Activated naive CD4-positive, alpha-beta T cell treated with Interleukin-2 at 50 U/mL for 16 hours (primary cell): ENCODE data around the gene FOS.

Experiments used
- DNase-seq: peaks from one replicate; pipeline ENCODE4 v3.0.0-alpha.2; 2020

The FOS gene

DNA sequence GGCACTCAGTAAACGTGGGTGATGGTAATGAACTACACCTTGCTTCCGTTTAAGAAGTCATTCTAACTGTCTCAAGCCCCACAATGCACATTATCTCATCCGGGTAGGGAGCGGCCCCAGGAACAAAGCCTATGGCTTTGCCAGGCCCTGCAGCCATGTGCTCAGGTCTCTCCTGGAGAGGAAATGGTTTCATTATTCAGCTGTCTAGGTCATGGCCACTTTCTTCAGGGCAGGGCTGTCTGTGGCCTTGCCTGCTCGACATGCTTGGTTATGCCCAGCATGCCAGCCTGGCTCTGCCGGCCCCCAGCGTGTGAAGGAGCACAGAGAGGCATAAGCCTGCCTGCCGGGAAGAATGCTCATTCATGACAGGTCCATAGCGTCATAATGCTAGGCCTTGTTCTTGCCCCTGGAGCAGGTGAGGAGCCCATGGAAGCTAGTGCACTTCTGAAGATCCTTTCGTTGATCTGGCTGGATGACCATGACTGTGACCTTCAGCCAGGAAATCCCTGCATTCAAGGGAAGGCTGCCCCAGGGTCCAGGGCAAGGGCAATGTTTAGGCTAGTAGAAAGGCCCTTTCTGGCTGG lies 26.3 kb upstream of the FOS start:
- no peak for DNase-seq

DNA sequence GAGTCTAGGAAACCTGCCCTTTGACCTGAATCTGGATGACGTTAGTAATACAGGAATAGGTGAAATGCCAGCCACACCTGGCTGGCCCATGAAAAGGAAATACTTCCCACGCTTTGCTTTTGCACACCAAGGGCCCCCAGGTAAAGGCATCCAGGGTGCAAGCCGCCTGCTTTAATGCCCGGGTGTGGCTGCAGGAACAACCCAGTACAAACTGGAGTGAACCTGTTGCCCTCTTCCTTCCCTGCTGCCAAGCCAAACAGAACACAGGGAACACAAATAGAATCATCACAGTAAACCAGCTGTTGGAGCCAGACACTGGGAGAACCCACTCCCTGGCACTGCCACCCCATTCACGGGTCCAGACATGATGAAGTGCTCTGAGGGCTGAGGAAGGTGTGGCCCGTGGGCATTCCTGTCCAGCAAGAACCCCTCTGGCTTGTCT lies 24.2 kb upstream of the FOS start:
- no peak for DNase-seq

DNA sequence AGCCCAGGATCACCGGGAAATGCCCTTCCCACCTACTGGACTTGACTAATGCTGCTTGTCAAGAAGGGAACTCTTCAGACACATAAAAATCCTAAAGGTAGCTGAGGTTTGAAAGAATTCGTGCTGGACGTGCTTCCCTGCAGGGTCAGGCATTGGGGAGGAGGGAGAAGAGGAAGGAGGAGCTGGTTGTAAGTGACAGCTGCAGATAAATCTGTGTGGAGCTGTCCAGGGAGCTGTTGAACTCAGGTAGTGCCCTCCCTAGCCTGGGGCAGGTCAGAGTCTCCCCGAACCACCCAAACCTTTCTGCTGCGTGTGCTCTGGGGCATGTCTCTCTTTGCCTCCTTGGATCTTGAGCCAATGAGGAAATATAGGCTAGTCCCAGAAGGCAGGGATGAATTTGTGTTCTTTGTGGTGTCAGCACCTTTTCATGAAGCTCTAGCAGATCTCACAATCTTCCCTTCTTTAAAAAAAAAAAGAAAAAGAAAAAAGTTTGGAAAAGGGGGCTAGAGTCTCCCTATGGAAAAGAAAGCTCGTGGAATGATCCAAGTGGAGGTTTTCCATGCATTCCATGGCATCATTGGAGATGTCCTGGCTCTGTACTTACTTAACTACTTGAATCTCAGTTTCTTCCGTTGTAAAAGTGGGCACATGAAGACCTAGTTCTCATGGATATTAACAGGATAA lies 23.6 kb upstream of the FOS start:
- no peak for DNase-seq

DNA sequence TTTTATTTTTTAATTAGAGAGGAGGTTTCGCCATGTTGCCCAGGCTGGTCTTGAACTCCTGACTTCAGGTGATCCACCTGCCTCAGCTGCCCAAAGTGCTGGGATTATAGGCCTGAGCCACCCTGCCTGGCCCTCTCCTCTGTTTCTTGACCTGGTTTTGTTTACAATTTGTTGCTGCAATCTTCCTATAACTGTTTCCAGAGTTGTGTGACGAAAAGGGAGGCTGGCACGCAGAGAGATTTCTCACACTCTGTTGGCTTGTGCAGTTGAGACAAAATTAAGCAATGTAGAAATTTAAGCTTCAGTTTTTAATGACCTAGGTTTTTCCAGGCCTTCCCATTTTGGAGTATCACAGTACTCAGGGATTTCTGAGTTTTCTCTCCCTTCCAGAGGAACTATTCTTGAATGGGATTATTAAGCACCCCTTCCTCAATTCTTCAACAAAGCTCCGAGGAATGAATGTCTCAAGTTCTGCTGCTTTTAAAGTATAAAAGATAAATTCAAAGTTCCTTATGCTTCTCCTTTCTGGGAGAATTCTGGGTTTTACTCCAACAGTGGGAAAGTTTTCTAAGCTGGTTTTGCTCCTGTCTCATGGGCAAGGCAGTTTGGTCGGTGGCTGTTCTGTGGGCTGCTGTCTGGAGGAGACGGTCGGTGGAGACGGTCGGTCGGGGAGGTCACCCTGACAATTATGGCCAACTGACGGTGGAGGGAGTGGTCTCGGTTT lies 20.4 kb upstream of the FOS start:
- DNase-seq, result no peak

DNA sequence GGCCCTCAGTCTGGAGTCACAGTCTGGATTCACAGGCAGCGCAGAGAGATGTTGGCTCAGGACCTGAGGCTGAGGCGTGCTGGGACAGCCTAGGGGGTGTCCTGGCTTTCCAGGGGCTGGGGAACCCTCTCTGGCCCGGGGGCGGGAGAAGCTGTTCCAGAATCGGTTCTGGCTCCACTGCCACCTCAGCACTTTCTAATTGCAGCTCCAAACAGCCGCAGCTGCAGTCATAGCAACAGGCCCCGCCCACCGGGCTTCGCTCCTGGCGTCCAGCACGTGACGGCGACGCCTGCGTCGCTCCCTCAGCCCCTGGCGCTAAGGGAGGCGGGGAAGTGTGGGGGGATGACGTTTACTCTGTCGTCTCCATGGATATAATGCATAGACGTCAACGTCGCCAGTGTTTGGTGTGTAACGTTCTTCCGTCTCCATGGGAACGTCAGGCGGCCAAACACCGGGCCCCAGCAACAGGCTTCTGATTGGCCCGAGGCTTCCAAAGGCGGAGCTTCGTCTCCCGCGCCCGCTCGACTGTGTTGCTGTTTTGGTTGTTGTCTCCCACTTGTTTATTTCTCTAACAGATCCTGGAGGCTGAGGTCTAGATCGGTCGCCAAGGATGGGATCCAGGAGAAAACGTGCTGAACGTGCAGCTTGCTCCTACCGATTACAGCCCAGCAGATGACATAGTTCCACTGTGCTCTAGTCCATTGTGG lies 19.7 kb upstream of the FOS start:
- peak; percentile 99 for DNase-seq

DNA sequence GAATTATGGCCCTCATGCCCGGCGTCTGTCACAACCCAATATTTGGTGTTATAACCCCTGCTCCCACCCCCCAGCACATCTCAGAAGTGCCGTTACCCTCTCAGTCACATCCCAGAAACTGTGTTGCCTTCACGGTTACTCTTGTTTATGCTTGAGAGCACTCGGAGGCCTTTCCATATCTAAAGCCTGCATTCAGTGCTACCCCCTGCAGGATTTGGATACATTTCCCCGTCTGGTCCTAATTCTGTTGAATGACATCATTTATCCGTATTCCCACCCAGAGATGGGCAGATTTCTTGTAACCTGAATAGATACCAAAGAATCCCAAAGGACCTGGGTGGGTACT lies 19.1 kb upstream of the FOS start:
- no peak for DNase-seq

DNA sequence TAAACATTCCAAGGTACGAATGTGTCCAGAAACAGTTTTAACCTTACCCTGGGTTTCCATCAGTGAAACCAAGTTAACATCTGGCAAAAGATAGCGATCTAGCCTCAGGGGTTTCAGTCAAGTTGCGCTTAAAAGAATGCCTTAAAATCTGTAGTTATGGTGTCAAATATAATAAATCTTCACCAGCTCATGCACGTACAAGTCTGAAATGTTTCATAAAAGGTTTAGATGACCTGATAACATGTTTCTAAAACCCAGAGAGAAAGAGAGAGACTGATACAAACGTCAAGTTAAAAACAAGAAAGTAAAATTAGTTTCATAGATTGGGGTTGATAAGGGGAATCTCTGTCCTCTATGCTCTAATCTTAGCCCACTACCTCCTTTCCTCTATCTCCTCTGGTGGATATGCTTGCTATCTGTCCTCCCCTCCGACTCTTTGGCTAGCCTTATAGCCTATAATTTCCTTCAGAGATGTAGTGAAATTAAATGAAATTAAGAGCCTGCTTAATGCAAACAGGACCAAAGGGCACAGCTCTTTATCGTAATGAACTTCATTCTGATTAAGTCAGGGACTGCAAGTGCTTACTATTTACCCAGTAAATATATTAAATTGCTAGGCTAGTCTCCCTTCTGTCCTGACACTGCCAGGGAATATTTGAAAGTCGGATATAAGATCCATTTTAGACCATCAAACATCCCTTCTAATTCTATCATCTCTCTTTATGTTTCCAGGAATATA lies 18.4 kb upstream of the FOS start:
- DNase-seq, result no peak

DNA sequence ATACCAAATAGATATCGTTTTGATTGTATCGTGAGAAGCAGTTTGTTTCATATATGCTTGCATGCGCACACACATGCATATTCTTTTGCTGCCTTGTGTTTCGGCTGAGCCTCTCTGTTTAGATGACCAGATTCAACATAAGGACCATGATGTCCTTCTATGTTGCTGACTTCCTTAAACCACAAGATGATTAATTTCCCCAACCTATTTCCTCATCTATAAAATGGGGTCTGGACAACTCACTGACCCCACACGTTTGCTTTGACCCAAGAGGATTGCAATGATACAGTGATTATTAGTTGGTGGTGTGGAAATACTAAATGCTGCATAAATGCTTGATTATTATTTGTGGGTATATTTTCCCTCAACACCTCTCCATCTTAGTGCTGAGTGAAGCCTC lies 16.8 kb upstream of the FOS start:
- no peak for DNase-seq

DNA sequence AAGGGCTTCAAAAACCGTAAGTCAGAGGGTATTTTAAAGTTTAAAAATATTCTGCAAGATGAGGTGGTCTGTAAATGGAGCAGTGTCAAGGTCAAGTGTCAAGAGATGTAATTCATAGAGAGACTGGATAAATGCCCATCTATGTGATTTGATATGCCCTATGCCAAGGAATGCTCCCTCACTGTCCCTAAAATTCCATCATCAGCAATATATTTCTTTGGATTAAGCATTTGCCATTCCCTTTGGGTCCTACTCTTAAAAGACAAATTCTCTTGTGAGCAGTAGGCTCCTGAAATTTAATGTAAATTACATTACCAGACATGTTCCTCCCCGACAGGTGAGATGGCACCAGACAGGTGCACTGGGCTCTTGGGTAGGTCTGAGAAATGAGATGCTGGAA lies 16.0 kb upstream of the FOS start:
- no peak for DNase-seq

DNA sequence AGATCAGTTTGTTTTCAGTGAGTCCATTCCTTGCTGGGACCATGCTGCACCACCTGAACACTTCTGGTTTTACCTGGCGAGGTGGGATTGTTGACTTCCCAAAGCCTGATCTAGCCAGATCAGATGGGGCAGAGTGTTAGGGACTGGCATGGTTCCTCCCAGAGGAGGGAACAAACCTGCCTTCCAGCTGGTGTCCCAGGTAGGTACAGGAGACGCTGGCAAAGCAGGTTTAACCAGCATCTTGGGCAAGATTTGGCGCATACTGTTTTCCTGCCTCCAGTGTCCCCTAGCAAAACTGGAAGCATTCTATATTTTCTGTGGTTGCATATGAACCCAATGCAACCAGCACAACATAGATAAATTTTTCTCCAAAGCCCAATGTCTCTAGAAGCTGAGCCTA lies 14.6 kb upstream of the FOS start:
- no peak for DNase-seq

DNA sequence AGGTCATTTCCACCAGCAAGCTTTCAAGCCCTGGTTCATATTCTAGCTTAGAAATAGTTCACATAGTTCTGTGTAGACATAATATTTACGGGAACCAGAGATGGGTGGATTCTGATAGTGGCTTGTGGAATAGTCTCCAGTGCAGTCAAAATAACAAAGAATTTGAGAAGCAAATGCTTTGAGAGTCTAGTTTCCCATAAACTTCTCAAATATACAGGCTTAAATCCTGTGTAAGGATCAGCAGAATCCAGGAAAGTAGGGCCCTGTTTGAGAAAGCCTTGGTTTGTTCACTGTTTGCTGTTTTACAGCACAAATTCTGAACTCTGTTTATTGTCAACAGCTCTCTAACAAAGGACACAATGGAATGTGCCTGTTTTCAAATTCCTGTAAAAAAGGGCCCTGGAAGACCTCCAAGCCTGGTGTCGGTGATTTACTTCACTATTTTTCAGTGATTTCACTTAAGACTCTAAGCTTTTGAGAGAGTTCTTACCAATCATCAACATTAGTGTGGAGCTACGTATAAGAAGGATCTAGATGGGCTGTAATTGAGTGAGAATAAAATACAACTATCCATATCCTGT lies 11.4 kb upstream of the FOS start:
- DNase-seq, result no peak

DNA sequence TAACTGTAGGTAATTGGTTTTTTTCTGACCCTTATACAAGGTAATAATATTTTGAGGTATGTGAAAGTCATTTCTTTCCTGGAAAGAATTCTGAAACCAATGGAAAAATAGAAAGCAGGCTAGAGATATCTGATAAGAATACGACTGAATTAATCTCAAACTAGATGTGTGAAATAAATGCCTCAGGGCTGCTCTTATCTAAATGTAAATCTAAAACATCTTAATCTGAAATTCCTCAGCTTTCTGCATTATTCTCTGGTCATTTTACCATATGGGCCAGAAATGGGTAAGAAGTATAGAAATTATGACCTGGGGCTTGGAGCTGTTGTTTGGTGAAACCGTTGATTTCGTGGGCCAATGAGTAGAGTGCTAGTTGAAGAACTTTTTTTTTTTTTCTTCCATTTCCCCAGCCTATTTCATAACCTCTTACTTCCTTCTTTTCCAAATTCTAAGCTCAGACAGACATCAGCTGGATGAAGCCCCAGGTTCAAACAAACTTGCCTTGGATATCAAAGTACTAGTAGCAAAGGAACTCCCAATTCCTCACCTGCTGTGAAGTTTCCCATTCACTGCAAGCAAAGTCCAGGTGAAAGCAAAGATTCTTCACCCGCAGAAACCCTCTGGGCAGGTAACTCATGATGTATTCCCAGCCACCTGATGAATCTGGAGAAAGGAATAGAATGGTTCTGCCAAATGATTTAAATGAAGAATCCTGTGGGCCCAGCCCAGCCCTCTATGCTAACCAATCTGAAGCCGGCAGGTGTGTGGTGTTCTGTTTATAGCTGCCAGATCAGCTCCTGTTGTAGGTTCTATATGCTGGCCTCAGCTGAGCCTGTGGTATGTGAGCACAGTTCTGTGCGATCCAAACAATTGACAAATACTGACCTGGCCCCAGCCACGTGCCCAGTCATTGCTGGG lies 9.7 kb upstream of the FOS start:
- no peak for DNase-seq

DNA sequence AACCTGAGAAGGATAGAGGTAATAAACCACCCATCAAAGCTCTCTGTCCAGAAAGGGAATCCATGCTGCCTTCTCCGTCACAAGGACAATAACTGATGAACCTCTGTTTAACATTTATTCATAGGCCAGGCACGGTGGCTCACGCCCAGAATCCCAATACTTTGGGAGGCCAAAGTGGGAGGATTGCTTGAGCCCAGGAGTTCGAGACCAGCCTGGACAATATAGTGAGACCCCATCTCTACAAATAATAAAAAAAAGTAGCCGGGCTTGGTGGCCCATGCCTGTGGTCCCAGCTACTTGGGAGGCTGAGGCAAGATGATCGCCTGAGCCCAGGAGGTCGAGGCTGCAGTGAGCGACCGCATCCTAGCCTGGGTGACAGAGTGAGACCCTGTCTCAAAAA lies 7.1 kb upstream of the FOS start:
- DNase-seq, result no peak

DNA sequence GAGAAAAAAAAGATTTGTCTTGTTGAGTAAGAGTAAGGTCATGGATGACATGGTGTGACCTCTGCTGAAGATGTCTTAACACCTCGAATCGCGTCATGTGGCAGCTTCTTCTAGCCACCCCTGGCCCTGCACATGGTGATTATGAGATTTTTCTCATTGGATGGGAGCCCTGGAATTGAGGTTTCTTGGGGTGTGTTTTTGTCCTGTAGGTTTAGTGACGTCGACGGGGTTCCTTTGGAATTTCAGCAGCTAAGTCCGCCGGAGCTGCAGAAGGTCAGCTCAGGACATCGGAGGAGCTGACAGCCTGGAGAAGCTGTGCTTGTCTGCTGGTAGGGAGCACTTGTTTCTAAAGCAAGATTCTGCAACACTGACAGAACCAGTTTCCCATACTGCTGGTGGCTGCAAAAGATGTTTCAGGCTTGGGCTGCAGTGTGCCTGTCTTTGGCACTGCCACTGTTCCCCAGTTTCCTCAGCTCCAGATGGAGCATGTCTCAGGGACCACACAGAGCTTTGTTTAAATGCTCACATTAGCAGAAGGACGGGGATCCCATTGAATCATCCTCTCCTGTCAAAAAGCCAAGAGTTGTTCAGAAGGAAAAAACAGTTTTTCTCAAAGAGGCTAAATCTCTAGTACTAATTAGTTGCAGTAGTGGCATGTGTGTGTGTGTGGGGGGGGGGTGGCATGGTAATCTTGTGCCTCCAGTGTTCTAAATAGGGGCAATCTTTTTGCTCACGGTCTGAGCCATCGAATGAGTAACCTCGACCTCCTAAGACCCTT lies 5.2 kb upstream of the FOS start:
- no peak for DNase-seq

DNA sequence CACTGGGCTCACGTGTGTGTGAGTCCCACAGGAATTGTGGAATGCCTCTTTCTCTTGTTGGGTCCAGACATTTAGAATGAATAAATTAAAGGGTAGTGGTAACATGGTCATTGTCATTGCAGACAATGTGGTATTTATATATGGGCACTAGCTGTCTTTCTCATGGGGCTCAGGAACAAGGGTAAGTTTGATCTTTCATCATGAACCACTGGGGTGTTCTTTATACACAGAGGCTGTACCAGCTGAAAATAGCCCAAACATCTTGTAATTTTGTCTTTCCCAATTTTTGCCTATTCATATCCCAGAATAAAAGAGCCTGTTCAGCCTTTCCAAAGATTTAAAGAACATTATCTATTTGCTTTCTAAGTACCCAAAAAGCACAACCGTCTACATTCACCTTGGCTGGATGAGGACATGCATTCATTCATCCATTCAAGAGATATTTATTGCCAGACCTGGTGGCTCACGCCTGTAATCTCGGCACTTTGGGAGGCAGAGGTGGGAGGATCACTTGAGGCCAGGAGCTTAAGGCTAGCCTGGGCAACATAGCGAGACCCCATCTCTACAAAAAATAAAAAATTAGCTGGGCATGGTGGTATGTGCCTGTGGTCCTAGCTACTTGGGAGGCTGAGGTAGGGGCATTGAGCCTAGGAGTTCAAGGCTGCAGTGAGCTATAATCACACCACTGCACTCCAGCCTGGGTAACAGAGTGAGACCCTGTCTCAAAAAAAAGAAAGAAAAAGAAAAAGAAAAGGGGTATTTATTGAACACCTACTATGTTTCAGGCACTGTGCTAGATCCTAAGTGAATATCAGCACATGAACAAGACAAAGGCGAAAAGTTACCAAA lies 4.4 kb upstream of the FOS start:
- DNase-seq, result no peak

DNA sequence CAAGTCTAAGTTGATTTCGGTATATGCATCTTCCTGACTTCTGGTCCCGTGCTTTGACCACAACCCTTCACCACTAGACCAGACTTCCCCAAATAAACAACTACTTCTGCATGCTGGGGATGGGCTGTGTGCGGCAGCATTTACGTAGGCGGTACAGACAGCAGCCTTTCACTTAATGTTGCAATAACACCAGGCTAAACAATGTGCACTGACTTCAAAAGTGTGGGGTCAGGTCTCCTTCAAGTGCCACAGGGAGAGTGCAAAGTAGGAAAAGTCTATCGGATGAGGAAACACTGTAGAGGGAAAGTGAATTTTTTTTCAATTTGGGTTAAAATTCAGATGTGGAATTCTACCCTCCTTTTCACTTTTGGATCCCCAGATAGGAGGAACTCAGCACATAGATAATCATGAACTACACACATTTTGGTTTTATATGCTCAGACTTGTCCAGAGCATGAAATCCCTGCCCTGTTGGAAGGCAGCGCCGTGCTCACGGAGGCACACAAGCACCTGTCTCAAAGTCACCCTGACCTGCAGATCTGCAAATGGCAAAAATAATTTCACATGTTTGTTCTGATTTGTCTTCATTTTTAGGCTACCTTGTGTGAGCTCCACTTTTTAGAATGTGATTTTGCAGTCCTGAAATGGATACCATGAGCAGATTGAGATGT lies 3.6 kb upstream of the FOS start:
- DNase-seq, result peak; percentile 43

DNA sequence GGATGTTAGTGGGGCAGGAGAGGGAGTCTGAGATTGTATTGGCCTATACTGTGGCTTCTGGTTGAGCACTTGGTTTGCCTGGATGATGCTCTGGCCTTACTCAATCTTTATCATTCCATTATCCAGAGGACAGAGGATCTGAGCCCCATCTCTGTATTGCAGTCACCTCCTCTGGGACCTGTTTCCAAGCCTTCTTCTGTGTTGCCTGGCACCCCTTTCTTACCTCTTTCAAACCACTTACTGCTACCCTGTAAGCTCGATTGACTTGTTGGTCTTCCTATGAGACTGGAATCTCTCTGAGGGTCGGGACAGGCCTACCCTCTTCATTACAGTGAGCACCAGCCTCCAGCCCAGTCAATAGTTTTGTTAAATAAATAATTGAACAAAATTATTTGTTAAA lies 3.0 kb upstream of the FOS start:
- DNase-seq, result no peak

DNA sequence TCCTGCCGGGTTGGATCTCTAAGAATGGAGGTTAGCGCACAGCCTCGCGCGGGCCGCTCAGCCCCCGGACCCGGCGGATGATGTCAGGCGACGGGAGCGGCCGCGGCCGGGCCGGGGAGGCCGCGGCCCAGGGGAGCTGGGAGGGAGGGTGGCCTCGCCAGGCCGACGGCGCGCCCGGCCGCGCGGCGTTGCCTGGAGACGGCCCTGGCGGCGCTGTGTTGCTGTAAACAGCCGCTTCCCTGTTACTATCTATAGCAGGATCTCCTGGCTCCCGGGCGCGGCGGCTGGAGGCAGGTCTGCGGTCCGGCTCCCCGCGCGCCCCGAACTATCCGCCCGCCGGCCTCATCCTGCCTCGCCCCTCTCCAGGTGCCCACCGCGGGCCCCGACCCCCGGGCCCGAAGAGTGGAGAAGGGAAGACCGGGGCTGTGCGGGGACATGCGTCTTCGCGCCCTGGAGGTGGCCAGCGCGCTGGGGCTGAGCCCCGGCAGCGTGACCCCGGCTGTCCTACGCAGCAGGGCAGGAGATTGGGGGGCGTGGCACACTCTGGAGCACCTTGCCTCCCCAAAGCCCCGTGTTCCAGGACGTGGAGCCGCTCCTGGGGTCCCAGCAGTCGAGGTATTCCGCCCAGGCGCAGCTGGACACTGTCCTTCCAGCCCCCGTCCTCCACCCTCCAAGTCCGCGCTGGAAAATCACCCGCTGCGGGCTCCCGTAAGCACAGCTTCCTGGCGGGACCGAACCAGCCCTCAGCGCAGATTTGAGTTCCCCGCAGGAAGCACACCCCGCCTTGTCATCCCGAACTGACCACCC lies 1.4 kb upstream of the FOS start:
- peak; percentile 56 for DNase-seq
